ENCODE results near the gene NKX1-1. TPM values are rescaled to one million over a fixed set of nuclear protein-coding genes. Genes with fewer than 3 reads are reported as not detected.
A peak's percentile ranks its signal among the peaks of the same experiment; 100 is the strongest.

The NKX1-1 gene
- total RNA-seq, 6 donors from 2014 or later = not detected

DNA sequence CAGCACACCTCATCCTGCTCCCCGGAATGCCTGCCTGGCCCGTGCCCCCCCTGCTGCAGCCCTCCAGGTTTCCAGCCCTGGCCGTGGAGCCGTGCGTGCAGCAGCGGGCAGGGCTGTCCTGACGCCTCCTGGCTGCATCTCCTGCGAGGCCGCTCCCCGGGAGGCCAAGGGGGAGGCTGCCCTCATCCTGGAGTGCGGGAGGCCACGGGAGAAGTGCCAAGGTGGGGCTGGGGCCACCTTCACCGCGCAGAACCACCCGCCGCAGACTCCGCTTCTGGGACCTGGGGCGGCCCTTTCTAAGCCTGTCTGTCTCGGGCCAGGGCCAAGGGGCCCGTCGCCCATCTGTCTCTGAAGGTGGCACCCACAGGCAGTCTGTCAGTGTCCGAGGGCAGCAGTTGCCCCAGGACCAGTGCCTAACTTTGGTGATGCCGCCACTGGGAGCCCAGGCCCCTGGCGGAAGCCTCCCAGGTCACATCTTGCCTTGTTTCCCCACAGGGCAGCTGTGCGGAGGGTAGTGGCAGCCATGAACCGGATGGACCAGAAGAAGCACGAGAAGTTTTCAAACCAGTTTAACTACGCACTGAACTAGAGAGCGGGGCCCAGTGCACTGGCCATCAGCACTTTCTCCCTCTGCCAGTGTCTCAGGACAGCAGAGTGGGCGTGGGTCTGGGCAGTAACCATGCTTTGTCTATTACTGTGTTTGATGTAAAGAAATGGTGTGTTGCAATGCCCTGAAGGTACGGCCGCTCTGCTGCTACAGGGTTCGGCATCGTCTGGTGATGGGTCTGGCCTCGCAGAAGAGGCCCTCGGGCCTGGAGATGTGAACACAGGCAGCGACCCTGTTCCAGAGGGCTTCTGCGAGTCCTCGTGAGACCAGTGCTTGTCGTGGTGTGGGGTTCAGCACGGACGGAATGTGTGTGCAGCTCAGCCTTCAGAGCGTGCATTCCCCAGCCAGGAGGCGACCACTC, 20.6 kb downstream of the NKX1-1 start:
- WGBS, 2 donors = 93 to 95% methylated on average over 26 to 43 of the region's 44 CpGs
- TF ChIP-seq CTCF (IDR thresholded peaks at IDR 0.05) (no peak), EP300 (IDR thresholded peaks at IDR 0.05) (no peak), POLR2A (IDR thresholded peaks at IDR 0.05) (no peak), POLR2AphosphoS5 (IDR thresholded peaks at IDR 0.05) (no peak)

DNA sequence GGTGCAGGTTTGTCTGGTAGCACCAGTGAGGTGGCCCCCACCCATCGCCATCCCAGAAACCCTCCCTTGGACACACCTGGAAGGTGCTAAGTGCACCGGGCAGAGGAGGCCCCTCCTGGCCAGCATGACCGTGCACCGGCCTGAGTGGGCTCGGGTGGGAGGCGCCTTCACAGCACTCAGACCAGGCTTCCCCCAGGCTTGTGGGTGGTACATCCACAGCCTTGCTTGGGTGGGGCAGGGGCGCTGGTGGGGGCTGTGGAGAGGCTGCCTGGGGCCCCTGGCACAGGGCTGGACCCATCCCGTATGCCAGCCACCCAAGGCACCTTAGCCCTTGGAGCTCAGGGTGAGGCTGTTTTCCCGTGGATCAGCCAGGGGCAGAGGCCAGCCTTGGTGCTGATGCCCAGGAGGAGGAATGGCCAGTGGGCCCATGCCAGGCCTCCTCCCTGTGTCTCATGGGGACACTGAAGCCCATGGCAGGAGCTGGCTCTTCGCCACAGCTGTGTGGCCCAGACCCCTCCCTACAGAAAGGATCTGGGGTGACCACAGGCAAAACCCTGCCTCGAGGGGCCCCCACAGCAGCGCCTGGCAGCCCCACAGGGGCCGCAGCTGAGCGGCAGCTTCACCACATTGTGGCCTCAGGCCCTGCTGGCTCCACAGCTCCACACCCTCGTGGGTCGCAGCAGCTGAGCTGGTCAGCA, 21.4 kb downstream of the NKX1-1 start:
- WGBS, 2 donors = 97 to 100% methylated on average over 4 to 16 of the region's 16 CpGs
- Histone ChIP-seq H3K9me3 (peaks cover 0 to 11% (median 6%) of the 10 kb centered on the region in 4 donors), H3K36me3 (peaks cover 3 to 69% (median 31%) of the 10 kb centered on the region in 4 donors), H3K4me1 (no peaks in the 10 kb centered on the region), H3K4me3 (no peak overlapping the region), H3K27ac (no peak overlapping the region), H3K27me3 (no peaks in the 10 kb centered on the region)
- DNase-seq (peak in 1 of 2 donors; percentile 64), ATAC-seq (ENCODE audit: low FRiP score in 2 of 2) (no peak)
- TF ChIP-seq POLR2A (IDR thresholded peaks at IDR 0.05) (no peak), CTCF (IDR thresholded peaks at IDR 0.05) (no peak), EP300 (IDR thresholded peaks at IDR 0.05) (no peak), POLR2AphosphoS5 (IDR thresholded peaks at IDR 0.05) (no peak)

More for the DNA sequence above, 20.6 kb downstream of the NKX1-1 start:
- H3K4me1 ChIP-seq = no peaks in the 10 kb centered on the region
- H3K9me3 ChIP-seq = peaks cover 0 to 11% (median 6%) of the 10 kb centered on the region in 4 donors
- no peak overlapping the region for H3K4me3 ChIP-seq
- ATAC-seq (ENCODE audit: low FRiP score in 2 of 2) (peak in 1 of 2 donors; percentile 7), DNase-seq (peak in 1 of 2 donors; percentile 76)
- no peak overlapping the region for H3K27ac ChIP-seq
- no peaks in the 10 kb centered on the region for H3K27me3 ChIP-seq
- H3K36me3 ChIP-seq = peaks cover 2 to 69% (median 28%) of the 10 kb centered on the region in 4 donors

- no peak overlapping the region for H3K27ac ChIP-seq
- ATAC-seq (ENCODE audit: low FRiP score in 2 of 2) (no peak), DNase-seq (peak in 1 of 2 donors; percentile 64)
- TF ChIP-seq POLR2A (IDR thresholded peaks at IDR 0.05) (no peak), POLR2AphosphoS5 (IDR thresholded peaks at IDR 0.05) (no peak), CTCF (IDR thresholded peaks at IDR 0.05) (no peak), EP300 (IDR thresholded peaks at IDR 0.05) (no peak)
- WGBS, 2 donors = 94 to 98% methylated on average over 8 to 29 of the region's 34 CpGs
- H3K27me3 ChIP-seq = no peaks in the 10 kb centered on the region
- H3K4me3 ChIP-seq = no peak overlapping the region
- no peaks in the 10 kb centered on the region for H3K4me1 ChIP-seq
- H3K9me3 ChIP-seq = peaks cover 0 to 8% (median 5%) of the 10 kb centered on the region in 4 donors
- peaks cover 3 to 63% (median 31%) of the 10 kb centered on the region in 4 donors for H3K36me3 ChIP-seq
These were observed 22.3 kb downstream of the NKX1-1 start for GRCh38 chr4:1383728-1384591.
